CD4-positive, alpha-beta T cell treated with Interleukin-15 for 1 hour (primary cell): ENCODE measurements around the gene PRDM11.

ENCODE experiments used
- DNase-seq: peaks from one replicate; pipeline ENCODE4 v3.0.0-alpha.2; 2020

PRDM11 gene

GRCh38 chr11:45158210-45158731 lies 11.8 kb downstream of the PRDM11 start:
- DNase-seq = no peak

- DNase-seq = no peak
Observed at GRCh38 chr11:45158891-45159605, 12.6 kb downstream of the PRDM11 start.

GRCh38 chr11:45159781-45160365 lies 13.4 kb downstream of the PRDM11 start:
- DNase-seq = no peak

- no peak for DNase-seq
Observed at GRCh38 chr11:45161252-45162063, 15.0 kb downstream of the PRDM11 start.

GRCh38 chr11:45162064-45162375 lies 15.6 kb downstream of the PRDM11 start:
- DNase-seq = no peak

GRCh38 chr11:45162916-45163879 lies 16.8 kb downstream of the PRDM11 start:
- no peak for DNase-seq

- no peak for DNase-seq
Observed at GRCh38 chr11:45163956-45164575, 17.6 kb downstream of the PRDM11 start.

GRCh38 chr11:45165386-45165785 lies 18.9 kb downstream of the PRDM11 start:
- no peak for DNase-seq

- no peak for DNase-seq
Observed at GRCh38 chr11:45165806-45166603, 19.6 kb downstream of the PRDM11 start.

GRCh38 chr11:45166604-45166897 lies 20.1 kb downstream of the PRDM11 start:
- DNase-seq = no peak

- no peak for DNase-seq
Observed at GRCh38 chr11:45167283-45167682, 20.8 kb downstream of the PRDM11 start.

GRCh38 chr11:45168366-45169130 lies 22.1 kb downstream of the PRDM11 start:
- DNase-seq = no peak

GRCh38 chr11:45169310-45170072 lies 23.1 kb downstream of the PRDM11 start:
- no peak for DNase-seq

- DNase-seq = no peak
Observed at GRCh38 chr11:45170484-45170883, 24.0 kb downstream of the PRDM11 start.

GRCh38 chr11:45171550-45171949 lies 25.1 kb downstream of the PRDM11 start:
- DNase-seq = no peak

GRCh38 chr11:45173064-45173463 lies 26.6 kb downstream of the PRDM11 start:
- DNase-seq = no peak

- DNase-seq = no peak
Observed at GRCh38 chr11:45174168-45174835, 27.9 kb downstream of the PRDM11 start.

- DNase-seq = no peak
Observed at GRCh38 chr11:45174963-45175362, 28.5 kb downstream of the PRDM11 start.

- DNase-seq = no peak
Observed at GRCh38 chr11:45176996-45177395, 30.6 kb downstream of the PRDM11 start.
